ENCODE data around the gene NSUN4.

NSUN4 gene

GRCh38 chr1:46368791-46369190, 28.2 kb downstream of the NSUN4 start:
- DNase-seq: no peak

- no peak for DNase-seq
These were observed 29.1 kb downstream of the NSUN4 start for GRCh38 chr1:46369542-46370213.

- no peak for DNase-seq
These were observed 29.6 kb downstream of the NSUN4 start for GRCh38 chr1:46370214-46370633.

- no peak for DNase-seq
These were observed 31.8 kb downstream of the NSUN4 start for GRCh38 chr1:46372431-46372830.

GRCh38 chr1:46379996-46380395, 39.4 kb downstream of the NSUN4 start:
- no peak for DNase-seq

- DNase-seq: no peak
These were observed 39.9 kb downstream of the NSUN4 start for GRCh38 chr1:46380508-46380907.

GRCh38 chr1:46393510-46393909, 52.9 kb downstream of the NSUN4 start:
- DNase-seq: no peak

GRCh38 chr1:46394108-46394871, 53.7 kb downstream of the NSUN4 start, which contains the start of gene FAAH:
Gene FAAH (plus strand): TSS chr1:46394317. CDS start chr1:46394349, 32 bp downstream.
- no peak for DNase-seq

GRCh38 chr1:46394872-46395465, 54.4 kb downstream of the NSUN4 start:
- no peak for DNase-seq

GRCh38 chr1:46396441-46397398, 56.1 kb downstream of the NSUN4 start:
- no peak for DNase-seq

- DNase-seq: no peak
These were observed 58.7 kb downstream of the NSUN4 start for GRCh38 chr1:46399307-46399706.

- DNase-seq: no peak
These were observed 59.8 kb downstream of the NSUN4 start for GRCh38 chr1:46400421-46400820.

- no peak for DNase-seq
These were observed 60.7 kb downstream of the NSUN4 start for GRCh38 chr1:46401154-46401913.

- DNase-seq: no peak
These were observed 61.5 kb downstream of the NSUN4 start for GRCh38 chr1:46401964-46402626.

GRCh38 chr1:46403916-46404315, 63.3 kb downstream of the NSUN4 start:
- DNase-seq: no peak

GRCh38 chr1:46404482-46405196, 64.0 kb downstream of the NSUN4 start:
- DNase-seq: no peak

- DNase-seq: no peak
These were observed 64.6 kb downstream of the NSUN4 start for GRCh38 chr1:46405197-46405555.

- DNase-seq: no peak
These were observed 65.1 kb downstream of the NSUN4 start for GRCh38 chr1:46405724-46406123.

GRCh38 chr1:46406881-46407608, 66.4 kb downstream of the NSUN4 start:
- DNase-seq: no peak

GRCh38 chr1:46407636-46408035, 67.0 kb downstream of the NSUN4 start:
- no peak for DNase-seq

Data from NCI-H524 treated with DMSO at 0.1 percent for 48 hours (cell line).